ENCODE measurements around the gene SH3PXD2B. TPM values are rescaled to one million over a fixed set of nuclear protein-coding genes. Genes with fewer than 3 reads are reported as not detected.
A peak's percentile ranks its signal among the peaks of the same experiment; 100 is the strongest.

The SH3PXD2B gene
- total and polyA plus RNA-seq, 11 donors = 1.1 to 22.7 (median 6.9) TPM

DNA sequence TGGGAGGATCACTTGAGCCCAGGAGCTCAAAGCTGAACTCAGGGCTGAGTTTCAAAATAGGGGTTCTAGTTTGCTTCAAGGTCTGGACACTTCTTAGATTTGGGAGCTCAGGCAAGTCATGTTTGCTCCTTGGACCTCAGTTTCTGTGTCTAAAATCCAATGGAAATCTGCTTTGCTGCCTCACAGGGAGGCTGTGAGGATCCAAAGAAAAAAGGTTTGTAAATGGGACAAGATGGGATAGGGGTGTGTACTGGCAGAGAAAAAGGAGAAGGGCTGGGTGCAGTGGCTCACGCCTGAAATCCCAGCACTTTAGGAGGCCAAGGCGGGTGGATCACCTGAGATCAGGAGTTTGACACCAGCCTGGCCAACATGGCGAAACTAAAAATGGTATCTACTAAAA is 39.6 kb upstream of the SH3PXD2B start:
- Histone ChIP-seq H3K4me3 (no peak overlapping the region), H3K27ac (no peak overlapping the region), H3K36me3 (no peaks in the 10 kb centered on the region), H3K4me1 (peaks cover 0 to 39% (median 16%) of the 10 kb centered on the region in 12 donors), H3K9me3 (no peaks in the 10 kb centered on the region), H3K27me3 (no peaks in the 10 kb centered on the region)
- ATAC-seq = no peak
- peak in 1 of 5 donors; percentile 11 for DNase-seq
- 85 to 99% (median 95%) methylated on average over 3 of the region's 3 CpGs for whole genome bisulfite sequencing, 4 donors
- intact Hi-C loops (cut with DNase I) = no loop called here
- no peak for TF ChIP-seq CTCF (IDR thresholded peaks at IDR 0.05)
- no peak for TF ChIP-seq POLR2A (IDR thresholded peaks at IDR 0.05)

DNA sequence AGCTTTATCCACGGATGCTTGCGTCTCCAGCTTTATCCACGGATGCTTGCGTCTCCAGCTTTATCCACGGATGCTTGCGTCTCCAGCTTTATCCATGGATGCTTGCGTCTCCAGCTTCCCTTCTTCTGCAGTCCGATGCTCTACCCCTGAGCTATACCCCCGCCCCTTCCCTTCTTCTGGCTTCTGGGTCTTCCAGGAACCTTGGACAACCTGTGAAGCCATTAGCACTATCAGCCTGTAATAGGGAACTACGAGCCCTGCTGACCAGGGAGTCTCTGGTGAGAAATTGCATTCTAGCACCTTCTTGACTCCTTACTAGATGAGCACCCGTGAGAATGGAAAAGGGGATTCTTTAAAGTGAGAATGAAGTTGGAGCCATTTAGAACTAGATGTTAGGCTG is 39.1 kb upstream of the SH3PXD2B start:
- DNase-seq (peak in 1 of 5 donors; percentile 8), ATAC-seq (no peak)
- Histone ChIP-seq H3K4me1 (peaks cover 0 to 41% (median 18%) of the 10 kb centered on the region in 12 donors), H3K36me3 (no peaks in the 10 kb centered on the region), H3K4me3 (no peak overlapping the region), H3K27ac (no peak overlapping the region), H3K27me3 (no peaks in the 10 kb centered on the region), H3K9me3 (no peaks in the 10 kb centered on the region)
- 88 to 96% (median 93%) methylated on average over 11 of the region's 11 CpGs for WGBS, 4 donors
- intact Hi-C loops (cut with DNase I) = no loop called here
- TF ChIP-seq CTCF (IDR thresholded peaks at IDR 0.05) = no peak
- TF ChIP-seq POLR2A (IDR thresholded peaks at IDR 0.05) = no peak

DNA sequence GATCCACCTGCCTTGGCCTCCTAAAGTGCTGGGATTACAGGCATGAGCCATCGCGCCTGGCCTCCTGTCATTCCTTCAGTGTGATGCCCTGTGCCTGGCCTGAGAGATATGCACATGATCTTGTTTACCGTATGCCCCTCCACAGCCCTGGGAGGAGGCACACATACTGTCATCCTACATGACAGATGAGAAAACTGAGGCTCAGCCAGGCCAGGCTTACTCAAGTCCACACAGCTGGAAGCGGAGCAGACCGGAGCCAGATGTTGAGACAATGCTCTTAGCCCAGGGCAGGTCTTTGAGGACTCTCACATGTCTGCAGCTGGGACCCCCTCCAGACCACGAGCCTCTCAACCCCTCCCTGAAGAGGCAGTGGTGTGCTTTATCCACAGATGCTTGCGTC is 38.7 kb upstream of the SH3PXD2B start:
- H3K4me3 ChIP-seq = no peak overlapping the region
- DNase-seq (peak in 2 of 5 donors; percentile 6 to 16), ATAC-seq (no peak)
- intact Hi-C loops (cut with DNase I) = no loop called here
- H3K27me3 ChIP-seq = no peaks in the 10 kb centered on the region
- 89 to 95% (median 93%) methylated on average over 7 of the region's 7 CpGs for WGBS, 4 donors
- no peak overlapping the region for H3K27ac ChIP-seq
- H3K36me3 ChIP-seq = no peaks in the 10 kb centered on the region
- TF ChIP-seq CTCF (IDR thresholded peaks at IDR 0.05) (no peak), POLR2A (IDR thresholded peaks at IDR 0.05) (no peak)
- no peaks in the 10 kb centered on the region for H3K9me3 ChIP-seq
- H3K4me1 ChIP-seq = peaks cover 0 to 41% (median 18%) of the 10 kb centered on the region in 12 donors

GRCh38 chr5:172492097-172492840 is 37.9 kb upstream of the SH3PXD2B start:
- Histone ChIP-seq H3K27ac (no peak overlapping the region), H3K4me1 (peaks cover 0 to 37% (median 15%) of the 10 kb centered on the region in 12 donors), H3K4me3 (no peak overlapping the region), H3K9me3 (no peaks in the 10 kb centered on the region), H3K36me3 (no peaks in the 10 kb centered on the region), H3K27me3 (no peaks in the 10 kb centered on the region)
- intact Hi-C loops (cut with DNase I) = no loop called here
- no peak for ATAC-seq
- TF ChIP-seq POLR2A (IDR thresholded peaks at IDR 0.05) = no peak
- no peak for TF ChIP-seq CTCF (IDR thresholded peaks at IDR 0.05)
- peak in 3 of 5 donors; percentile 1 to 12 (median 4) for DNase-seq
- 88 to 94% (median 90%) methylated on average over 14 of the region's 14 CpGs for WGBS, 4 donors
